ENCODE results near the gene HSPA4. TPM values are rescaled to one million over a fixed set of nuclear protein-coding genes. Genes with fewer than 3 reads are reported as not detected.

HSPA4 gene
- total and polyA plus RNA-seq, 2 experiments from 2014 or later, result 101 to 111 TPM

- DNase-seq, result no peak
- TF ChIP-seq EZH2phosphoT487 (IDR thresholded peaks at IDR 0.05; ENCODE audit: insufficient read depth, low read depth) (no peak), EZH2 (IDR thresholded peaks at IDR 0.05; ENCODE audit: insufficient read depth, poor library complexity, severe bottlenecking) (no peak)
- H3K9me2 ChIP-seq (ENCODE audit: insufficient read depth), result no peaks in the 10 kb centered on the region
- H3K4me3 ChIP-seq, result no peak overlapping the region
- no peaks in the 10 kb centered on the region for H3F3A ChIP-seq (ENCODE audit: insufficient read depth)
- peaks cover 99% of the 10 kb centered on the region for H3K79me2 ChIP-seq (ENCODE audit: insufficient read depth)
- H3K27me3 ChIP-seq (replicated peaks; ENCODE audit: insufficient read depth), result no peaks in the 10 kb centered on the region
- peaks cover 5% of the 10 kb centered on the region for H3K4me1 ChIP-seq (ENCODE audit: insufficient read depth)
- no peaks in the 10 kb centered on the region for H3K9me3 ChIP-seq (ENCODE audit: low read depth)
- in situ Hi-C loops (cut with MboI), result no loop called here
- no peak overlapping the region for H3K27ac ChIP-seq
- 100% methylated on average over 1 of the region's 1 CpG for WGBS, 2 experiments (ENCODE audit: low coverage in 1 of 2, low lambda C conversion rate in 2 of 2, missing lambda C conversion rate in 2 of 2)
- H3K9ac ChIP-seq, result no peak overlapping the region
- H2AFZ ChIP-seq, result no peak overlapping the region
- peaks cover 27% of the 10 kb centered on the region for H4K20me1 ChIP-seq (ENCODE audit: insufficient read depth)
- no peaks in the 10 kb centered on the region for H3K36me3 ChIP-seq (ENCODE audit: low read depth)
- no peak overlapping the region for H3K4me2 ChIP-seq (ENCODE audit: unreplicated experiment)
Measured at GRCh38 chr5:133056891-133057290, 5.1 kb downstream of the HSPA4 start.

- no peaks in the 10 kb centered on the region for H3F3A ChIP-seq (ENCODE audit: insufficient read depth)
- DNase-seq, result no peak
- WGBS, 2 experiments (ENCODE audit: low coverage in 1 of 2, low lambda C conversion rate in 2 of 2, missing lambda C conversion rate in 2 of 2), result 91 to 97% methylated on average over 3 of the region's 3 CpGs
- no peak overlapping the region for H3K9ac ChIP-seq
- in situ Hi-C loops (cut with MboI), result no loop called here
- no peaks in the 10 kb centered on the region for H3K27me3 ChIP-seq (replicated peaks; ENCODE audit: insufficient read depth)
- no peak overlapping the region for H2AFZ ChIP-seq
- peaks cover 100% of the 10 kb centered on the region for H3K79me2 ChIP-seq (ENCODE audit: insufficient read depth)
- no peaks in the 10 kb centered on the region; the same call in 1 of the 2 replicates for H3K4me1 ChIP-seq (ENCODE audit: insufficient read depth)
- no peak overlapping the region for H3K27ac ChIP-seq
- no peak overlapping the region for H3K4me3 ChIP-seq
- H3K9me3 ChIP-seq (ENCODE audit: low read depth), result no peaks in the 10 kb centered on the region
- H4K20me1 ChIP-seq (ENCODE audit: insufficient read depth), result peaks cover 28% of the 10 kb centered on the region
- H3K36me3 ChIP-seq (ENCODE audit: low read depth), result no peaks in the 10 kb centered on the region
- no peak overlapping the region for H3K4me2 ChIP-seq (ENCODE audit: unreplicated experiment)
- no peaks in the 10 kb centered on the region for H3K9me2 ChIP-seq (ENCODE audit: insufficient read depth)
- TF ChIP-seq EZH2phosphoT487 (IDR thresholded peaks at IDR 0.05; ENCODE audit: insufficient read depth, low read depth), result no peak
- no peak for TF ChIP-seq EZH2 (IDR thresholded peaks at IDR 0.05; ENCODE audit: insufficient read depth, poor library complexity, severe bottlenecking)
Measured at GRCh38 chr5:133059621-133060020, 7.8 kb downstream of the HSPA4 start.

- Histone ChIP-seq H3K27me3 (replicated peaks; ENCODE audit: insufficient read depth) (no peaks in the 10 kb centered on the region), H3F3A (ENCODE audit: insufficient read depth) (no peaks in the 10 kb centered on the region), H3K4me3 (no peak overlapping the region), H3K36me3 (ENCODE audit: low read depth) (0 out of 2 replicates have a peak, but pooled peaks cover 6% of the 10 kb centered on the region), H3K4me1 (ENCODE audit: insufficient read depth) (no peaks in the 10 kb centered on the region; the same call in 1 of the 2 replicates), H3K79me2 (ENCODE audit: insufficient read depth) (peaks cover 100% of the 10 kb centered on the region), H3K4me2 (ENCODE audit: unreplicated experiment) (no peak overlapping the region), H4K20me1 (ENCODE audit: insufficient read depth) (peaks cover 22% of the 10 kb centered on the region), H3K9me3 (ENCODE audit: low read depth) (no peaks in the 10 kb centered on the region), H2AFZ (no peak overlapping the region), H3K9me2 (ENCODE audit: insufficient read depth) (no peaks in the 10 kb centered on the region), H3K9ac (no peak overlapping the region), H3K27ac (no peak overlapping the region)
- TF ChIP-seq EZH2phosphoT487 (IDR thresholded peaks at IDR 0.05; ENCODE audit: insufficient read depth, low read depth), result no peak
- no peak for TF ChIP-seq EZH2 (IDR thresholded peaks at IDR 0.05; ENCODE audit: insufficient read depth, poor library complexity, severe bottlenecking)
- in situ Hi-C loops (cut with MboI), result no loop called here
- 97 to 100% methylated on average over 1 of the region's 1 CpG for WGBS, 2 experiments (ENCODE audit: low coverage in 1 of 2, low lambda C conversion rate in 2 of 2, missing lambda C conversion rate in 2 of 2)
- no peak for DNase-seq
Measured at GRCh38 chr5:133062276-133062675, 10.5 kb downstream of the HSPA4 start.

GRCh38 chr5:133063965-133064364 lies 12.2 kb downstream of the HSPA4 start:
- H3K4me3 ChIP-seq, result no peak overlapping the region
- H3K9me3 ChIP-seq (ENCODE audit: low read depth), result no peaks in the 10 kb centered on the region
- peaks cover 100% of the 10 kb centered on the region for H3K79me2 ChIP-seq (ENCODE audit: insufficient read depth)
- no peak overlapping the region for H3K9ac ChIP-seq
- H3K4me1 ChIP-seq (ENCODE audit: insufficient read depth), result no peaks in the 10 kb centered on the region
- H3K9me2 ChIP-seq (ENCODE audit: insufficient read depth), result no peaks in the 10 kb centered on the region
- H2AFZ ChIP-seq, result no peak overlapping the region
- H3K27ac ChIP-seq, result no peak overlapping the region
- in situ Hi-C loops (cut with MboI), result no loop called here
- TF ChIP-seq EZH2 (IDR thresholded peaks at IDR 0.05; ENCODE audit: insufficient read depth, poor library complexity, severe bottlenecking), result no peak
- no peak for TF ChIP-seq EZH2phosphoT487 (IDR thresholded peaks at IDR 0.05; ENCODE audit: insufficient read depth, low read depth)
- H4K20me1 ChIP-seq (ENCODE audit: insufficient read depth), result 0 out of 2 replicates have a peak, but pooled peaks cover 12% of the 10 kb centered on the region
- H3K4me2 ChIP-seq (ENCODE audit: unreplicated experiment), result no peak overlapping the region
- H3K36me3 ChIP-seq (ENCODE audit: low read depth), result peaks cover 14% of the 10 kb centered on the region; the same call in 1 of the 2 replicates
- no peaks in the 10 kb centered on the region for H3F3A ChIP-seq (ENCODE audit: insufficient read depth)
- WGBS, 2 experiments (ENCODE audit: low coverage in 1 of 2, low lambda C conversion rate in 2 of 2, missing lambda C conversion rate in 2 of 2), result 78 to 79% methylated on average over 10 of the region's 10 CpGs
- no peaks in the 10 kb centered on the region for H3K27me3 ChIP-seq (replicated peaks; ENCODE audit: insufficient read depth)
- DNase-seq, result no peak

GRCh38 chr5:133065471-133065870 lies 13.7 kb downstream of the HSPA4 start:
- 94 to 100% methylated on average over 1 of the region's 1 CpG for WGBS, 2 experiments (ENCODE audit: low coverage in 1 of 2, low lambda C conversion rate in 2 of 2, missing lambda C conversion rate in 2 of 2)

More at GRCh38 chr5:133065471-133065870, 13.7 kb downstream of the HSPA4 start:
- H4K20me1 ChIP-seq (ENCODE audit: insufficient read depth), result peaks cover 15% of the 10 kb centered on the region; the same call in 1 of the 2 replicates
- H3K36me3 ChIP-seq (ENCODE audit: low read depth), result peaks cover 26% of the 10 kb centered on the region; the same call in 1 of the 2 replicates
- H3K4me3 ChIP-seq, result no peak overlapping the region
- DNase-seq, result no peak
- no peak overlapping the region for H3K9ac ChIP-seq
- H2AFZ ChIP-seq, result no peak overlapping the region
- no peaks in the 10 kb centered on the region for H3K4me1 ChIP-seq (ENCODE audit: insufficient read depth)
- no peaks in the 10 kb centered on the region for H3K27me3 ChIP-seq (replicated peaks; ENCODE audit: insufficient read depth)
- no peaks in the 10 kb centered on the region for H3K9me2 ChIP-seq (ENCODE audit: insufficient read depth)
- H3K27ac ChIP-seq, result no peak overlapping the region
- no peak overlapping the region for H3K4me2 ChIP-seq (ENCODE audit: unreplicated experiment)
- in situ Hi-C loops (cut with MboI), result no loop called here
- no peaks in the 10 kb centered on the region for H3K9me3 ChIP-seq (ENCODE audit: low read depth)
- H3K79me2 ChIP-seq (ENCODE audit: insufficient read depth), result peaks cover 100% of the 10 kb centered on the region
- TF ChIP-seq EZH2 (IDR thresholded peaks at IDR 0.05; ENCODE audit: insufficient read depth, poor library complexity, severe bottlenecking), result no peak
- no peak for TF ChIP-seq EZH2phosphoT487 (IDR thresholded peaks at IDR 0.05; ENCODE audit: insufficient read depth, low read depth)
- H3F3A ChIP-seq (ENCODE audit: insufficient read depth), result no peaks in the 10 kb centered on the region
